ENCODE data around the gene RBM3.
"Not testable (repeated sequence)": the region's sequence is repeated elsewhere in the genome, so short reads cannot be mapped to it uniquely, and the experiment has no call there.

RBM3 gene

DNA sequence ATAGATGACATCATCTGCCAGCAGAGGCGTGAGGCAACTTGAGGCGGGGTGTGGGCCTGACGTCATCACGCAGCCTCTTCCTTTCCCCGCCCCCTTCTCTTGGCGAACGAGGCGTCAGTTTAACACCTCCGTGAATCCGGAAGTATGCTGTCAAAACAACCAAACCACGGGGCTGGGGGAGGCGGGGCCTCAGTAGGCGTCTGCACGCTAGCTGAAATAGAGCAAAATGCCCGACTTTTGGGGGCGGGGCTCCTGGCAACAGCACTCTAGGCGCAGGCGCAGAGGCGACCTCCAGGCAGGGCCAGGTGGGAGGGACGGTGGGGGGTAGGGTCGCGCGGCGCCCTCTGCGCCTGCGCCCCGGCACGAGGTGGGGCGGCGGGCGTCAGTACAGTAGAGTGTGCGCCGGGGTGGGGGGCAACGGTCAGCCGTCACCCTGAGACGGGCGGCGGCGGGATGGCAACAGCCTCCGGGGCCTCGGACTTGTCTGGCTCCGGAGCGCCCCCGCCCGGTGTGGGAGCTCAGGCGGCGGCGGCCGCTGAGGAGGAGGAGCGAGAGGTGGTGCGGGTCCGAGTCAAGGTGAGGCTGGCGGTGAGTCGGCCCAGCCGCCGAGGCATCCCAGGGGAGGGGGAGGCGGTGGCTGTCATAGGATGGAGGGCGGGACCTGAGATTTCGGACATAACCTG, 34.8 kb upstream of the RBM3 start, which contains the start of gene TBC1D25:
Gene TBC1D25 (plus strand): TSS at position 370 of the 683 bp plus-strand sequence. CDS start 84 bp downstream, at position 454.
- H3K27ac ChIP-seq, result peak within 1 kb of the TSS; percentile 78
- TF ChIP-seq CTCF (conservative IDR thresholded peaks at IDR 0.05) (peak; percentile 47), ZFX (IDR thresholded peaks at IDR 0.05) (no peak)

- no peak for TF ChIP-seq ZFX (IDR thresholded peaks at IDR 0.05)
- peak; percentile 19; the same call in 1 of the 2 replicates for TF ChIP-seq CTCF (conservative IDR thresholded peaks at IDR 0.05)
- H3K27ac ChIP-seq, result peak overlapping the region; percentile 78
These were observed 34.3 kb upstream of the RBM3 start for GRCh38 chrX:48540028-48540375.

DNA sequence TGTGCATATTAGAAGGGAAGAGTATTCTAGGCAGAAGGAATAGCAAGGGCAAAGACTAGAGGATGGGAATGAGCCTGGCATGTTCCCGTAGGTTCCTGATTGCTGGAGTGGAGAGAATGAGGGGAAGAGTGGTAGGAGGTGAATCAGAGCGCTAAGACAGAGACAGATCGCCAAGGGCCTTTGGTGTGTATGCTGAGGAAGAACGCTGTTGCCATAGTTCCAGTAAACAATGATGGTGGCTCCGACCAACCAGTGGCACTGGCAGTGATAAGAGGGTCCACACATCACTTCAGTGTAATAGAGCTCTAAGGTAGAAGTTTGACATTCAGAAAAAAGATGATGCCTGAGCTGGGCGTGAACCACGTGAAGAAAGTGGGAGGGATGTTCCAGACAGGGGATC, 33.8 kb upstream of the RBM3 start:
- H3K27ac ChIP-seq, result peak overlapping the region; percentile 78
- TF ChIP-seq ZFX (IDR thresholded peaks at IDR 0.05), result no peak
- TF ChIP-seq CTCF (conservative IDR thresholded peaks at IDR 0.05), result no peak

- no peak overlapping the region for H3K27ac ChIP-seq
- no peak for TF ChIP-seq CTCF (conservative IDR thresholded peaks at IDR 0.05)
- TF ChIP-seq ZFX (IDR thresholded peaks at IDR 0.05), result no peak
These were observed 33.0 kb upstream of the RBM3 start for GRCh38 chrX:48541140-48541814.

DNA sequence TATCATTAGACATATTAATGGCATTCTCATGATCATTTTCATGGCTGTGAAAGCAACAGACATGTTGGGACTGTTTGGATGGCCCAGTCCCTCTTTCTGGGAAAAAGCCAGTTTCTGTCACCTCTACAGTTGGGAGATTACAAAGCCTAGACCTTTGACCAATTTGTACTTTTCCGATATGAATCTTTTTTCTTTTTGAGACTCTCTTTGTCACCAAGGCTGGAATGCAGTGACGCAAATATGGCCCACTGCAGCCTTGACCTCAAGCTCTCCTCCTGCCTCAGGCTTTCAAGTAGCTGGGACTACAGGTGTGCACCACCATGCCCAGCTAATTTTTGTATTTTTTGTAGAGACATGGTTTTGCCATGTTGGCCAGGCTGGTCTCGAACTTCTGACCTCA, 25.4 kb upstream of the RBM3 start:
- TF ChIP-seq ZFX (IDR thresholded peaks at IDR 0.05) (no peak), CTCF (conservative IDR thresholded peaks at IDR 0.05) (no peak)
- H3K27ac ChIP-seq, result no peak overlapping the region

- not testable (repeated sequence) for H3K27ac ChIP-seq
These were observed 18.5 kb upstream of the RBM3 start for GRCh38 chrX:48555731-48556325.

DNA sequence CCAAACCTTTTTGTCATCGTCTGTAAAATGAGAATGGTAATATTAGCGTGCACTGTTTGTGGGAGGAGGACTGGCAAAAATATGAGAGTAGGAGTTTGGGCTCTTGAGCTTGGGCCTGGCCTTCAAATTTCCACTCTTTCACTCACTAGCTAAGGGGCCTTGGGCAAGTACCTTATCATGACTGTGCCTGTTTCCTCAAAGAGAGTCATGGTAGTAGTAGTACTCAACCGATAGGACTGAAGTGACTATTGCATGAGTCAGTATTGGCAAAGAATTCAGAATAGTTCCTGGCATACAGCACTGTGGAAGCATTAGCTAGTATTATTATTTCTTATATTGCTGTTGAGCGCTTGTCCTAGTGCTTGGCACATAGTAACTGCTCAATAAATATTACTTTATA, 16.0 kb upstream of the RBM3 start:
- no peak for TF ChIP-seq CTCF (conservative IDR thresholded peaks at IDR 0.05)
- TF ChIP-seq ZFX (IDR thresholded peaks at IDR 0.05), result no peak
- no peak overlapping the region for H3K27ac ChIP-seq

All from C4-2B (cell line).